ENCODE measurements around the gene YBX3. TPM values are rescaled to one million over a fixed set of nuclear protein-coding genes. Genes with fewer than 3 reads are reported as not detected.

Gene YBX3
- total and polyA plus RNA-seq, 2 of the 13 experiments (the other 11 are each of a cell fraction or from before 2014, with no cell fraction given), result 77.5 to 99.6 TPM

GRCh38 chr12:10721651-10722501 lies 1.2 kb downstream of the YBX3 start (continued):
- TF ChIP-seq E2F5 (CRISPR knock-in tag; conservative IDR thresholded peaks at IDR 0.05) (no peak), ELF1 (CRISPR knock-in tag; IDR thresholded peaks at IDR 0.05) (peak; percentile 76), REPIN1 (CRISPR knock-in tag; IDR thresholded peaks at IDR 0.05; ENCODE audit: borderline replicate concordance, low read depth) (peak; percentile 56; the same call in 1 of the 2 replicates), CHD4 (IDR thresholded peaks at IDR 0.05; ENCODE audit: borderline replicate concordance, low read length) (no peak), HBP1 (CRISPR knock-in tag; IDR thresholded peaks at IDR 0.05; ENCODE audit: low read depth) (peak; percentile 78; the same call in 1 of the 2 replicates), ZNF264 (CRISPR knock-in tag; IDR thresholded peaks at IDR 0.05) (peak; percentile 13; the same call in 1 of the 2 replicates), ZNF784 (CRISPR knock-in tag; IDR thresholded peaks at IDR 0.05; ENCODE audit: borderline replicate concordance) (peak; percentile 21; the same call in 1 of the 2 replicates), STAG1 (CRISPR knock-in tag; IDR thresholded peaks at IDR 0.05) (no peak), HDAC6 (IDR thresholded peaks at IDR 0.05; ENCODE audit: low read depth, low read length) (no peak), ZNF234 (CRISPR knock-in tag; conservative IDR thresholded peaks at IDR 0.05) (no peak), TFE3 (CRISPR knock-in tag; IDR thresholded peaks at IDR 0.05) (peak; percentile 73), ZNF530 (CRISPR knock-in tag; IDR thresholded peaks at IDR 0.05; ENCODE audit: low read depth) (no peak), SP5 (CRISPR knock-in tag; IDR thresholded peaks at IDR 0.05; ENCODE audit: borderline replicate concordance, low read depth) (no peak), POLR2AphosphoS5 (IDR thresholded peaks at IDR 0.05; ENCODE audit: low read depth, low read length) (0 out of 2 replicates have a peak, but pooled peaks have one; percentile 37), KAT8 (CRISPR knock-in tag; IDR thresholded peaks at IDR 0.05) (peak; percentile 60), CREB1 (IDR thresholded peaks at IDR 0.05) (peak; percentile 78), CREB1 (CRISPR knock-in tag; IDR thresholded peaks at IDR 0.05) (peak; percentile 93), NR1H2 (CRISPR knock-in tag; IDR thresholded peaks at IDR 0.05; ENCODE audit: borderline replicate concordance, low read depth) (no peak), E2F2 (CRISPR knock-in tag; IDR thresholded peaks at IDR 0.05; ENCODE audit: borderline replicate concordance) (no peak), ZBTB14 (CRISPR knock-in tag; IDR thresholded peaks at IDR 0.05) (no peak), REXO4 (CRISPR knock-in tag; IDR thresholded peaks at IDR 0.05; ENCODE audit: borderline replicate concordance) (no peak), ZNF510 (CRISPR knock-in tag; IDR thresholded peaks at IDR 0.05; ENCODE audit: low read depth) (no peak)

Data from HepG2 (cell line).